Suppressor macrophage treated with lipopolysaccharide for 1 hour (primary cell): Measurements from ENCODE around the gene TMEM8B.

Source experiments
- DNase-seq, 3 donors: peaks; one replicate each; pipeline ENCODE4 v3.0.0-alpha.2; 2020 to 2022

Gene TMEM8B

GRCh38 chr9:35842020-35842745 is 13.2 kb downstream of the TMEM8B start:
- peak; percentile 34 to 72 (median 53) for DNase-seq

- peak; percentile 67 to 78 (median 74) for DNase-seq
These were observed 13.8 kb downstream of the TMEM8B start for GRCh38 chr9:35842795-35843194.

GRCh38 chr9:35844628-35845270 is 15.7 kb downstream of the TMEM8B start:
- DNase-seq = peak; percentile 92 to 97 (median 96)

- DNase-seq = no peak
These were observed 17.1 kb downstream of the TMEM8B start for GRCh38 chr9:35845824-35846771.

GRCh38 chr9:35847792-35848572 is 19.0 kb downstream of the TMEM8B start:
- DNase-seq = peak in 2 of 3 donors; percentile 36 to 48

GRCh38 chr9:35852267-35852815 is 23.3 kb downstream of the TMEM8B start:
- no peak for DNase-seq

- DNase-seq = no peak
These were observed 24.1 kb downstream of the TMEM8B start for GRCh38 chr9:35852876-35853865.

- DNase-seq = no peak
These were observed 25.2 kb downstream of the TMEM8B start for GRCh38 chr9:35854091-35854762.

GRCh38 chr9:35856206-35856605 is 27.2 kb downstream of the TMEM8B start:
- no peak for DNase-seq

GRCh38 chr9:35856882-35857281 is 27.9 kb downstream of the TMEM8B start:
- DNase-seq = no peak

- no peak for DNase-seq
These were observed 29.4 kb downstream of the TMEM8B start for GRCh38 chr9:35858458-35858857.

GRCh38 chr9:35859310-35859989 is 30.4 kb downstream of the TMEM8B start:
- DNase-seq = peak; percentile 47 to 53 (median 49)

GRCh38 chr9:35859990-35860339 is 30.9 kb downstream of the TMEM8B start:
- DNase-seq = no peak

GRCh38 chr9:35861161-35861897 is 32.3 kb downstream of the TMEM8B start:
- DNase-seq = no peak

- no peak for DNase-seq
These were observed 33.3 kb downstream of the TMEM8B start for GRCh38 chr9:35862328-35862727.

- no peak for DNase-seq
These were observed 34.6 kb downstream of the TMEM8B start for GRCh38 chr9:35863583-35863982.

GRCh38 chr9:35864695-35865255 is 35.7 kb downstream of the TMEM8B start:
- DNase-seq = no peak

GRCh38 chr9:35867538-35867937 is 38.5 kb downstream of the TMEM8B start:
- DNase-seq = no peak

GRCh38 chr9:35868933-35869332 is 39.9 kb downstream of the TMEM8B start:
- DNase-seq = no peak
